ENCODE data around the gene TRAPPC2L. TPM values are rescaled to one million over a fixed set of nuclear protein-coding genes. Genes with fewer than 3 reads are reported as not detected.

Gene TRAPPC2L
- total and polyA plus RNA-seq, 2 experiments from 2014 or later, result 58.7 to 215 TPM

DNA sequence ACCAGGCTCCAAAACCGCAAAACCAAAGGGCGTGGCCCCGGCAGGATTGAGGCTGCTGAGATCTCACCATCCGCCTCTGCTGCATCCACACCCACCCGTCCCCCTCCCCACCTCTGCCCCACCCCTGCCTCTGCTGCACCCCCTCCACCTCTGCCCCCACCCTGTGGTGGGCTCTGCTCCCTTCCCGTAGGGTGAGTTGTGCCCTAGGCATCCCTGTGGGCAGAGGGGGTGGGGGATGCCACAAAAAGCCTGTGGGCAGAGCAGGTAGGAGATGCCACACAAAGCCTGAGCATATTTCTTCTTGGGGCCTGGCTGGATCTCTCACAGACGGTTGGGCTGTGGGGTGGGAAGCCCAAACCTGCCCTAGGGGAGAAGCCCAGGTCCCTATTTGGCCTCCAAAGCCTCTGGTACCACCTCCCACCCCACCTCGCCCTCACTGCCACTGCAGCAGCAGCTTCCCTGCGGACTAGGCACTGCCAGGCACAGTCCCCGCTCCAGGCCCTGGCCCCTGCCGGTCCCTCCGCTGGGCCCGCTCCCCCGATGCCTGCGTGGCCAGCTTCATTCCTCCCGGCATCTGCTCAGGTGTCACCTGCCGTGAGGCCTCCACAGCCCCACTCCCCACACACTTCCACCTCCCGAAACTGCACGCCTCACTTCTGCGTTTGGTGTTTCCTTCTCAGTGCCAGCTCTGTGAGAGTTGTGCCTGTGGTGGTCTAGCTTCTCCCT is 20.8 kb downstream of the TRAPPC2L start:
- no peaks in the 10 kb centered on the region for H3K27me3 ChIP-seq
- no peak for DNase-seq (ENCODE audit: low spot score)
- H2AFZ ChIP-seq, result no peak overlapping the region
- H4K20me1 ChIP-seq (ENCODE audit: insufficient read depth, poor library complexity, severe bottlenecking), result no peaks in the 10 kb centered on the region
- no peaks in the 10 kb centered on the region for H3K9me2 ChIP-seq (replicated peaks; ENCODE audit: insufficient read depth)
- TF ChIP-seq, protein P1, sequence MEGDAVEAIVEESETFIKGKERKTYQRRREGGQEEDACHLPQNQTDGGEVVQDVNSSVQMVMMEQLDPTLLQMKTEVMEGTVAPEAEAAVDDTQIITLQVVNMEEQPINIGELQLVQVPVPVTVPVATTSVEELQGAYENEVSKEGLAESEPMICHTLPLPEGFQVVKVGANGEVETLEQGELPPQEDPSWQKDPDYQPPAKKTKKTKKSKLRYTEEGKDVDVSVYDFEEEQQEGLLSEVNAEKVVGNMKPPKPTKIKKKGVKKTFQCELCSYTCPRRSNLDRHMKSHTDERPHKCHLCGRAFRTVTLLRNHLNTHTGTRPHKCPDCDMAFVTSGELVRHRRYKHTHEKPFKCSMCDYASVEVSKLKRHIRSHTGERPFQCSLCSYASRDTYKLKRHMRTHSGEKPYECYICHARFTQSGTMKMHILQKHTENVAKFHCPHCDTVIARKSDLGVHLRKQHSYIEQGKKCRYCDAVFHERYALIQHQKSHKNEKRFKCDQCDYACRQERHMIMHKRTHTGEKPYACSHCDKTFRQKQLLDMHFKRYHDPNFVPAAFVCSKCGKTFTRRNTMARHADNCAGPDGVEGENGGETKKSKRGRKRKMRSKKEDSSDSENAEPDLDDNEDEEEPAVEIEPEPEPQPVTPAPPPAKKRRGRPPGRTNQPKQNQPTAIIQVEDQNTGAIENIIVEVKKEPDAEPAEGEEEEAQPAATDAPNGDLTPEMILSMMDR (IDR thresholded peaks at IDR 0.05; ENCODE audit: poor library complexity), result no peak
- no peak for TF ChIP-seq EZH2 (IDR thresholded peaks at IDR 0.05; ENCODE audit: borderline replicate concordance)
- TF ChIP-seq EZH2phosphoT487 (IDR thresholded peaks at IDR 0.05; ENCODE audit: low read depth, severe bottlenecking, unreplicated experiment), result no peak
- no peak overlapping the region for H3K27ac ChIP-seq
- 90% methylated on average over 16 of the region's 20 CpGs for WGBS (ENCODE audit: low lambda C conversion rate, missing lambda C conversion rate)
- no peak overlapping the region for H3K4me2 ChIP-seq
- H3K4me1 ChIP-seq (ENCODE audit: insufficient read depth), result peaks cover 8% of the 10 kb centered on the region
- H3K79me2 ChIP-seq, result no peaks in the 10 kb centered on the region
- H3K4me3 ChIP-seq, result no peak overlapping the region
- no peaks in the 10 kb centered on the region for H3K9me3 ChIP-seq (ENCODE audit: low read depth)
- H3K36me3 ChIP-seq (replicated peaks; ENCODE audit: insufficient read depth, low read depth), result no peaks in the 10 kb centered on the region

DNA sequence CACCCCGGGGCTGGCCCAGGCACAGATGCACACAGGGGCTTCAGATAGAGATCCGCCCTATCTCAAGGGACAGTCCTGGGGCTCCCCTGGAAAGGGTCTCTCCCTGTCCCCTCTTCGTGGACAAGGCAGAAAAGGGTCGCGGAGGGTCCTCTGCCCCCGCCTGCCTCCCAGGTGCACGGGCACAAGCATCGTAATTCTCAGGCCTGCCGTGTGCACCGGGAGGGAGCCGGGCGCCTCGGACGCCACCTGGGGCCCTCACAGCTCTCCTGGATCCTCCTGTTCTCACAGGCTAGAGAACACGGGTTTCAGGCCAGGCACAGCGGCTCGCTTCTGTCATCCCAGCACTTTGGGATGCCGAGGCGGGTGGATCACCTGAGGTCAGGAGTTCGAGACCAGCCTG is 21.4 kb downstream of the TRAPPC2L start:
- H3K27ac ChIP-seq, result no peak overlapping the region
- no peak overlapping the region for H3K4me3 ChIP-seq
- DNase-seq (ENCODE audit: low spot score), result no peak
- H3K9me3 ChIP-seq (ENCODE audit: low read depth), result no peaks in the 10 kb centered on the region
- no peak overlapping the region for H2AFZ ChIP-seq
- no peaks in the 10 kb centered on the region for H3K79me2 ChIP-seq
- H3K4me2 ChIP-seq, result no peak overlapping the region
- H3K9me2 ChIP-seq (replicated peaks; ENCODE audit: insufficient read depth), result no peaks in the 10 kb centered on the region
- H3K4me1 ChIP-seq (ENCODE audit: insufficient read depth), result peaks cover 8% of the 10 kb centered on the region
- 95% methylated on average over 20 of the region's 20 CpGs for WGBS (ENCODE audit: low lambda C conversion rate, missing lambda C conversion rate)
- no peaks in the 10 kb centered on the region for H3K36me3 ChIP-seq (replicated peaks; ENCODE audit: insufficient read depth, low read depth)
- TF ChIP-seq, protein P1 (IDR thresholded peaks at IDR 0.05; ENCODE audit: poor library complexity), result no peak
- TF ChIP-seq EZH2 (IDR thresholded peaks at IDR 0.05; ENCODE audit: borderline replicate concordance) (no peak), EZH2phosphoT487 (IDR thresholded peaks at IDR 0.05; ENCODE audit: low read depth, severe bottlenecking, unreplicated experiment) (no peak)
- no peaks in the 10 kb centered on the region for H4K20me1 ChIP-seq (ENCODE audit: insufficient read depth, poor library complexity, severe bottlenecking)
- no peaks in the 10 kb centered on the region for H3K27me3 ChIP-seq

DNA sequence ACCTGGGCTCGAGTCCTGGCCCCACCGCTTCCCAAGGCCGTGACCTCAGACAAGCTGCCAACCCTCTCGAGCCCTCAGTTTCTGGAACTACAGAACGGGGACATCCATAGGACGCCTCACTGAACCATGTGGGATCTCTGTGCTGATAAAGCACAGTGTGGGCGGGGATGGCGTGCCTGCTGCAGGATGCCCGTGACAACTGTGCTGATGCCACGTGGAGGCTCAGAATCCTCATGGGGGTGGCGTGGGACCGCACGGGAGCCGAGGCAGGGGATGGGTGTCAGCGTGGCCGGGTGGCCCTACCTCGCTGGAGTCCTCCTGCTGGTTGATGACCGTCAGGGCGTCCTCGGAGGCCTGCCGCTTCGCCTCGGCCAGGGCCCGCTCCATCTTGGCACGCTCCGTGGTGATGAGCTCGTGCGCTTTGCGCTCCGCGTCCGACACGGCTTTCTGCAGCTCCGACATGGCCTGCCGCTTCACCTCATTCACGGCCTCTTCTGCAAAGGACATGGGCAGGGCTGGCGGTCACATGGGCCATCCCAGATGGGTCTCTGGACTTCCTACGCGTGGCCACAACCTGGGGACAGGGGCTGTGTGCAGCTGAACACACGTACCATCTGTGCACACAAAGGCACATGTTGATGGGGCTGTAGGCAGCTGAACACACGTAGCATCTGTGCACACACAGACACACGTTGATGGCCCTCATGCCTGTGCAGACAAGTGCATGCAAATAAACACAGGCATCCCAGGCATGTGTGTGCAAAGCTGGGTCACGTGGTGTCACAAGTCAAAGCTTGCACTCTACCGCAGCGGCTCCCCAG is 22.2 kb downstream of the TRAPPC2L start:
- no peaks in the 10 kb centered on the region for H3K79me2 ChIP-seq
- DNase-seq (ENCODE audit: low spot score), result no peak
- H3K9me3 ChIP-seq (ENCODE audit: low read depth), result no peaks in the 10 kb centered on the region
- no peaks in the 10 kb centered on the region for H3K36me3 ChIP-seq (replicated peaks; ENCODE audit: insufficient read depth, low read depth)
- no peaks in the 10 kb centered on the region for H4K20me1 ChIP-seq (ENCODE audit: insufficient read depth, poor library complexity, severe bottlenecking)
- no peak overlapping the region for H2AFZ ChIP-seq
- WGBS (ENCODE audit: low lambda C conversion rate, missing lambda C conversion rate), result 94% methylated on average over 45 of the region's 45 CpGs
- no peak overlapping the region for H3K27ac ChIP-seq
- H3K27me3 ChIP-seq, result no peaks in the 10 kb centered on the region
- TF ChIP-seq EZH2 (IDR thresholded peaks at IDR 0.05; ENCODE audit: borderline replicate concordance) (no peak), EZH2phosphoT487 (IDR thresholded peaks at IDR 0.05; ENCODE audit: low read depth, severe bottlenecking, unreplicated experiment) (no peak)
- TF ChIP-seq, protein P1 (IDR thresholded peaks at IDR 0.05; ENCODE audit: poor library complexity), result no peak
- H3K4me1 ChIP-seq (ENCODE audit: insufficient read depth), result peaks cover 8% of the 10 kb centered on the region
- no peak overlapping the region for H3K4me2 ChIP-seq
- no peaks in the 10 kb centered on the region for H3K9me2 ChIP-seq (replicated peaks; ENCODE audit: insufficient read depth)
- no peak overlapping the region for H3K4me3 ChIP-seq

Measured in hepatocyte (in vitro differentiated cells).